NT2/D1 (cell line): ENCODE data around the gene S100A16.

Experiments
- DNase-seq: peaks from one replicate; pipeline ENCODE4 v3.0.0-alpha.2; 2011; ENCODE audit warnings: low read depth, low spot score
- H3K27me3 ChIP-seq: 2 replicates; pipeline ENCODE4 v1.6.0; 2011; ENCODE audit warnings: mild to moderate bottlenecking; ENCODE audit not compliant: insufficient read length, insufficient read depth
- H3K36me3 ChIP-seq: 2 replicates; pipeline ENCODE4 v1.6.1; 2011; ENCODE audit warnings: mild to moderate bottlenecking, low read length, mixed read lengths; ENCODE audit not compliant: insufficient read depth, insufficient read length
- H3K4me1 ChIP-seq: 2 replicates; pipeline ENCODE4 v1.5.1; 2011; ENCODE audit not compliant: insufficient read depth, insufficient read length
- H3K4me3 ChIP-seq: 2 replicates; pipeline ENCODE4 v1.5.1; 2011; ENCODE audit warnings: low read depth; ENCODE audit not compliant: insufficient read length
- H3K9ac ChIP-seq: 2 replicates; pipeline ENCODE4 v1.6.0; 2011; ENCODE audit warnings: low read depth; ENCODE audit not compliant: insufficient read length
- H3K9me3 ChIP-seq: 2 replicates; pipeline ENCODE4 v1.5.1; 2011; ENCODE audit warnings: mild to moderate bottlenecking, low read length; ENCODE audit not compliant: insufficient read depth
- SUZ12 ChIP-seq: IDR thresholded peaks from 2 replicates; pipeline ENCODE4 v1.6.1; 2011; ENCODE audit not compliant: insufficient read length, insufficient read depth; ENCODE audit errors: extremely low read depth
- YY1 ChIP-seq: IDR thresholded peaks from 2 replicates; pipeline ENCODE4 v1.6.1; 2011; ENCODE audit not compliant: insufficient read length, insufficient read depth
- ZNF274 ChIP-seq: IDR thresholded peaks from 2 replicates; pipeline ENCODE4 v1.6.1; 2011; ENCODE audit warnings: mild to moderate bottlenecking, low read depth, low read length

S100A16 gene

GRCh38 chr1:153608742-153609584 lies 4.0 kb downstream of the S100A16 start:
- peaks cover 47% of the 10 kb centered on the region for H3K4me1 ChIP-seq
- H3K36me3 ChIP-seq, result peaks cover 28% of the 10 kb centered on the region
- H3K9me3 ChIP-seq, result no peaks in the 10 kb centered on the region
- TF ChIP-seq ZNF274, result no peak
- TF ChIP-seq SUZ12, result no peak
- no peak for TF ChIP-seq YY1
- H3K4me3 ChIP-seq, result peak overlapping the region; percentile 19
- H3K27me3 ChIP-seq, result peaks cover 3% of the 10 kb centered on the region
- peak overlapping the region; percentile 65 for H3K9ac ChIP-seq
- DNase-seq, result no peak

DNA sequence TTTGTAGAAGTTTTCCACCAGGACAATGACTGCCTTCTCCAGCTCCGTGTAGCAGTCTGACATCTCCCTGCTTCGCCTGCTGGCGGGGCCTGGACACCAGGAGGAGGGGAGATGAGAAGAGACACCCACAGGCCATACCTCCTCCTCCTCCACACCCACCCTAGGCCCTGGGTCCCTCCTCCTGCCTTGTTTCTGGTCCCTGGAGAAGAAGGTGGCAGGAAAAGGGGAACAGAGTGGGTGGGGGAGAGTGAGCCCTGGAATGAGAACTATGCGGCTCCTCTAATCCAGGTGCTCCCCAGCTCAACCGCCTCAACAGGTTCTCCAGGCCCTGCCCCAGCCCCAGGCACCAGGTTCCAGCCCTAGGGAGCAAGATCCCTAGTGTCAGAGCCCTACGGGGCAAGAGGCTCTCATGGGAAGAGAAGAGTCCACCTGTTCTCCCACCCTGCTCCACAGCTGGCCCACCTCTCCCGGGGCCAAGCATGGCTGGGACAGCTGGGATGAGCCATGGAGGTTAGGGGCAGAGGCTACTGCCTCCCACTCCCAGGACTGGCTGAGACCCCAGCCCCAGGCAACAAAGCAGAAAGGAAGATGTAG lies 4.8 kb downstream of the S100A16 start:
- TF ChIP-seq ZNF274 (no peak), SUZ12 (no peak)
- no peak for DNase-seq
- peak overlapping the region; percentile 65 for H3K9ac ChIP-seq

DNA sequence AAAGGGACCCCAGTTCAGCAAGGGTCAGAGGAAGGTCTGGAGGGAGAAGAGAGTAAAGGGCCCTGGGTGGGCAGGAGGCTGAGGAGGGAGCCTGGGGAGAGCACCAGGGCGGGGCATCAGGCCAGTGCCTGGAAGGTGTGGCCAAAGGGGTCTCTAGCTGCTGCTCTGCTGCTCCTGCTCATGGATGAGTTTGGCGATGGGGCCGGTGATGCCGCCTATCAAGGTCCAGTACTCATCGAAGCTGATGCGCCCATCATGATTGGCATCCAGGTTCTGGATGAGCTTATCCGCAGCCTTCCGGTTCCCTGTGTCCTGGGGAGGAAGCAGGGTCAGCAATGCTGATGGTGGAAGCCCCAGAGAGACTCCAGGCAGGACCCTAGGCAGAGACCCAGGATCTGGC lies 5.6 kb downstream of the S100A16 start:
- TF ChIP-seq SUZ12, result no peak
- TF ChIP-seq YY1, result no peak
- TF ChIP-seq ZNF274, result no peak
- Histone ChIP-seq H3K4me3 (no peak overlapping the region), H3K27me3 (peaks cover 3% of the 10 kb centered on the region), H3K36me3 (peaks cover 28% of the 10 kb centered on the region), H3K9ac (peak overlapping the region; percentile 7), H3K9me3 (no peaks in the 10 kb centered on the region), H3K4me1 (peaks cover 43% of the 10 kb centered on the region)
- DNase-seq, result no peak

More for the DNA sequence above, 4.8 kb downstream of the S100A16 start:
- H3K27me3 ChIP-seq, result peaks cover 3% of the 10 kb centered on the region
- H3K4me1 ChIP-seq, result peaks cover 45% of the 10 kb centered on the region
- no peaks in the 10 kb centered on the region for H3K9me3 ChIP-seq
- H3K36me3 ChIP-seq, result peaks cover 28% of the 10 kb centered on the region
- peak overlapping the region; percentile 19 for H3K4me3 ChIP-seq

DNA sequence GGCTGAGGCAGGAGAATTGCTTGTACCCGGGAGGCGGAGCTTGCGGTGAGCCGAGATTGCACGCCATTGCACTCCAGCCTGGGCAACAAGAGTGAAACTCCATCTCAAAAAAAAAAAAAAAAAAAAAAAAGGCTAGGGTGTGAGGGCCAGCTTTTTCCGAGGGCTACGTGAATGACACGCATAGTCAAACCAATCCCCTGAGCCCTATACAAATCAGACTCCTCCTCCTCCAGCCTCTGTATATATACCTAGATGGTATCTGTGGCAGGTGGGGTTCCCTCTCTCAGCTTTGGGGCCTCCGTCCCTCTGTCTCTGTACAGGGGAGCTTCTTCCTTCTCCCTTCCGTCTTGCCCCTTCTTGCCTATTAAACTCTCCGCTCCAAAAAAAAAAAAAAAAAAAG lies 6.7 kb downstream of the S100A16 start:
- H3K9ac ChIP-seq, result no peak overlapping the region
- no peak overlapping the region for H3K4me3 ChIP-seq
- H3K36me3 ChIP-seq, result peaks cover 28% of the 10 kb centered on the region
- DNase-seq, result no peak
- peaks cover 37% of the 10 kb centered on the region for H3K4me1 ChIP-seq
- H3K27me3 ChIP-seq, result no peaks in the 10 kb centered on the region
- no peaks in the 10 kb centered on the region for H3K9me3 ChIP-seq
- TF ChIP-seq YY1 (no peak), SUZ12 (no peak), ZNF274 (no peak)

GRCh38 chr1:153602749-153603148 lies 10.2 kb downstream of the S100A16 start:
- Histone ChIP-seq H3K4me3 (no peak overlapping the region), H3K36me3 (peaks cover 24% of the 10 kb centered on the region), H3K4me1 (peaks cover 23% of the 10 kb centered on the region), H3K27me3 (no peaks in the 10 kb centered on the region), H3K9ac (no peak overlapping the region), H3K9me3 (no peaks in the 10 kb centered on the region)
- TF ChIP-seq SUZ12 (no peak), YY1 (no peak), ZNF274 (no peak)
- no peak for DNase-seq

DNA sequence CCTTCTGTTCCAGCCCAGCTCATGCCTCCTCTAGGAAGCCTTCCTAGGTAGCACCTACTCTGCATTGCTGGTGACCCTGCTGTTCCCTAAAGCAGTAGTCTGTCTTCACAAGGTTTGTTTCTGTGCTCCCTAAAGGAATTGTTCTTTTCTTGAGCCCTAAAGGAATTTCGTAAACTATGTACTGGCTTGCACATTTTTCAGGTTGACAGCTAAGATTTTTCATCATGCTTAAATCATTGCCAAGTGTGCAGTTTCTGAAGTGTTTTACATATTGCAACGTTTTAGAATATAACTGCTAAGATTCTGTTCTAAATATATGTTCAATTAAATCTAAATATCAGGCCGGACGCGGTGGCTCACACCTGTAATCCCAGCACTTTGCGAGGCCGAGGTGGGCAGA lies 13.1 kb downstream of the S100A16 start:
- DNase-seq, result no peak
- peaks cover 14% of the 10 kb centered on the region for H3K4me1 ChIP-seq
- H3K27me3 ChIP-seq, result no peaks in the 10 kb centered on the region
- no peaks in the 10 kb centered on the region for H3K36me3 ChIP-seq
- H3K9ac ChIP-seq, result no peak overlapping the region
- no peaks in the 10 kb centered on the region for H3K9me3 ChIP-seq
- TF ChIP-seq SUZ12 (no peak), YY1 (no peak), ZNF274 (no peak)
- no peak overlapping the region for H3K4me3 ChIP-seq
